Activated CD4-positive, alpha-beta T cell treated with anti-CD3 and anti-CD28 coated beads, Interleukin-2, amount 10 ng/mL, durations not matched to agents 7 days and 5 days (primary cell): ENCODE measurements around the gene ABHD16A. TPM values are rescaled to one million over a fixed set of nuclear protein-coding genes. Genes with fewer than 3 reads are reported as not detected.

ENCODE experiments used
- CTCF ChIA-PET: fragments of 350-600 bp; sonication (Branson Sonifier 250); formaldehyde crosslinking; loops from one replicate; lab custom pipeline; 2021; ENCODE audit warnings: antibody characterized with exemption; lab: Charles Lee
- POLR2A ChIA-PET: fragments of 350-600 bp; sonication (Branson Sonifier 250); formaldehyde crosslinking; loops from one replicate; lab custom pipeline; 2021; ENCODE audit warnings: antibody characterized with exemption; lab: Charles Lee
- DNase-seq: peaks from one replicate; pipeline ENCODE4 v3.0.0-alpha.2; 2020
- H3K27ac Mint-ChIP-seq: one replicate; pipeline ENCODE4 v1.8.0; 2021; ENCODE audit warnings: mild to moderate bottlenecking, moderate library complexity, mixed read lengths
- H3K27me3 Mint-ChIP-seq: one replicate; pipeline ENCODE4 v1.8.0; 2021; ENCODE audit warnings: mixed read lengths
- H3K36me3 Mint-ChIP-seq: one replicate; pipeline ENCODE4 v1.8.0; 2021; ENCODE audit warnings: low read depth, mixed read lengths
- H3K4me1 Mint-ChIP-seq: one replicate; pipeline ENCODE4 v1.8.0; 2021; ENCODE audit warnings: mixed read lengths
- H3K4me3 Mint-ChIP-seq: one replicate; pipeline ENCODE4 v1.8.0; 2021; ENCODE audit warnings: mild to moderate bottlenecking, moderate library complexity, mixed read lengths
- H3K9me3 Mint-ChIP-seq: one replicate; pipeline ENCODE4 v1.8.0; 2021; ENCODE audit warnings: mixed read lengths
- total RNA-seq, 2 experiments: library from RNA; stranded (reverse); gene quantifications; one replicate each; pipeline ENCODE4 v1.2.3, GENCODE V29; 2021

The ABHD16A gene
- total RNA-seq, 2 experiments from 2014 or later: 47.2 to 54.1 TPM

DNA sequence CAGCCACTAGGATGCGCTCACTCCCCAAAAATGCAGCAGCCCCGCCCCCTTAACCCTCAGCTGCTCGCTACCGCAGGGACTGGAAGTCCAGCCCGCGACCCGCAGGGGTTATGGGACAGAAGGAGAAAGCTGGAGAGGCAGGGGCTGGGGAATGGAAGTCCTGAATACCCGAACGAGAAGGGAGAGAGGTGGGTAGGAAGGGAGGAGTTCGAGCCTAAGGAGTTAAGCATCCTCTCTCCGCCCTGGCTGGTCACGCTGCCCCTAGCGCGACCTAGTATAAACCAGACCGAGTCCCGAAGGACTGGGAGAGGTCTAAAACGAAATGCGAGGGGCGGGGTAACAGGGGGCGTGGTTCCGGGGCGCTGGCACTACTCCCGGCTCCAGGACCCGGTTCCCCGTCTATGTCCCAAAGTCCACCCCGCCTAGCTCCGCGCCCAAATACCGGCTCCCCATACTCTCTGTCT lies 26.4 kb upstream of the ABHD16A start:
- H3K36me3 Mint-ChIP-seq: peaks cover 54% of the 10 kb centered on the region
- H3K4me1 Mint-ChIP-seq: peaks cover 80% of the 10 kb centered on the region
- peak overlapping the region; percentile 76 for H3K27ac Mint-ChIP-seq

DNA sequence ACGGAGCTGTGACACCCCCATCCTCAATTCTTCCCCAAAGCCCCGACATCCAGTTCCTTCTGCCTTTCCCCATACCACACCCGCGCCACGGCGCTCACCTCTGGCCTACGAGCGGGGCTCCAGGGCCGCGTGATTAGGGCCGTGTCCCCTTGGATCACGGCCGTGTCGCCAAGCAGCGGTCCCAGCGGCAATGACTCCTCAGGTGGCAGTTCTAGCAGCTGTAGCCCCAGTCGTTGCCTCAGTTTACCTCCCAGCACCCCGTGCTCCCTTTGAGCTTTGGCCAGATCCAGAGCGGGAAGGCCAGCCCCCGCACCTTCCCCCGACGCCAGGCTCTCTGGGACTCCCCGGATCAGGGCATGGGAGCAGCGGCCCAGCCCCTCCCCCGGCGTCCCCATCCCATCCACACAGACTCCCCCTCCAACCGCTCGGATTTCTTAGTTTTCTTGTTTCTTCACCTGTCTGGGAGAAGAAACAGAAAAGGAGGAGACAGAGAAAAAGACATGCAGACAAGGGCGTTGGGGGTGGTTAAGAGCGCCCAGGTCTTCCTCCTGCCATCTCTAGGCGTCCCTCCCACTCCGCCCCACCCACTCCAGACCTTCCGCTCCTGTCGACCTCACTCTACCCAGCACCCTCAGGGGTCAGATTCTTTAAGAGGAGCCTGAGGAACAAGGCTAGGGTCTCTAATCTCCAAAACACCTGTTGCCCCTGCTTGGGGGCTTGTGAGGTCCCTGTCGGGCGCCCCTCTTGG lies 25.8 kb upstream of the ABHD16A start, which contains the start of gene DDAH2:
DDAH2 (minus strand) TSS at position 533 of the 748 bp plus-strand sequence; CDS start at position 395, 138 bp downstream.
- Mint-ChIP-seq H3K36me3 (peaks cover 47% of the 10 kb centered on the region), H3K27me3 (no peaks in the 10 kb centered on the region), H3K4me3 (peak within 1 kb of the TSS; percentile 85), H3K27ac (peak within 1 kb of the TSS; percentile 76), H3K9me3 (no peaks in the 10 kb centered on the region), H3K4me1 (peaks cover 78% of the 10 kb centered on the region)
- ChIA-PET POLR2A (interaction anchor here (1.0 kb wide), 1 partner anchor 11 kb away, joined by 3 read pairs; no protein-coding TSS in a partner anchor), CTCF (interaction anchor here (0.6 to 4.2 kb wide), 18 partner anchors 9 to 134 kb away, joined by 3 to 16 read pairs (median 4); partner anchors contain the start of genes LY6G5C, MSH5, NEU1 and VARS1)
- no peak for DNase-seq

More for the DNA sequence above, 26.4 kb upstream of the ABHD16A start:
- Mint-ChIP-seq H3K27me3 (no peaks in the 10 kb centered on the region), H3K9me3 (no peaks in the 10 kb centered on the region), H3K4me3 (peak overlapping the region; percentile 85)
- ChIA-PET CTCF (interaction anchor here (0.5 to 4.2 kb wide), 20 partner anchors 9 to 133 kb away, joined by 3 to 16 read pairs (median 4); partner anchors contain the start of genes LY6G5C, MSH5, NEU1 and VARS1), POLR2A (interaction anchor here (1.0 kb wide), 1 partner anchor 11 kb away, joined by 3 read pairs; no protein-coding TSS in a partner anchor)
- DNase-seq: peak; percentile 80

DNA sequence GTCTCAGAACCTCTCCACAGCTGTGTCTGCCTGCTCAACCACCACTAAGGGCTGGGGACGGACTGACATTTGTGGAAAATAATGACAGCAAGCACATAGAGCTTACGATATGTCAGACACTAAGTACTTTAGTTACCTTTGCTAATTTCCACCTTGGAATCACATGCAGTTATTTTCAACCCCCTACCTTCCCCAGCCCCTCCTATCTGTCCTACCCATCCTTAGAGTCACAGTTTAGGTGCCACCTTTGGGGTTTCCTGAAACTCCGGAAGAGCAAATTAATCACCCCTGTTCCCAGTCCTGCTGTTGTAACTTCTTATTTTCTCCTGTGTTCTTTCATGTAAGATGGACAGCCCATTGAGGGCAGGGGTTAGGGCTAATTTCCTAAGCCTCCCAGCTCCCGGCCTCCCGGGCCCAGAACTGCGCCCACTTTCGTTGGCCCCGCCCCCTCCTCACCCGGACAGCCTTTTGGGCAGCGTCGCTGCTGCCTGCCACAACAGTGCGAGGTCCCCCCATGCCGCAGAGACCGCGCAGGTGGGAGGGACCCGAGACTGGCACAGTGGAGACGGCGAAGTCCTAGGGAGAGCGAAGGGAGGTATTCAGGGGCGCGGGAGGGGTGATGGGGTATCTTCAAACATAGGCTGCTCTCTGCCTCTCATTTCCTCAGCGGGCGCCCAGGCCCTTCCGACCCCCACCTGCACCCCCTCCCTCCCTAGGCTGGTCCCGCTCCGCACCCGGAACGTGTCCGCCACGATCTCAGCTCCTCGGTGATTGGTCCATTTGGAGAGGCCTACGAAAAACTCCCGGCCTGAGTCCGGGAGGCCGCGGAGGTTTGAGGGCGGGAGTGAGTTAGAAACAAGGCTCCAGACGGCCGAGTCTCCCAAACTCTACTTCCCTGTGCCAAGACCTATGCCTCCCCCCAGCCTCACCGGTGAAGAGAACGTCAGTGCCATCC lies 24.9 kb upstream of the ABHD16A start:
- Mint-ChIP-seq H3K9me3 (no peaks in the 10 kb centered on the region), H3K27ac (peak overlapping the region; percentile 85), H3K27me3 (no peaks in the 10 kb centered on the region), H3K4me3 (peak overlapping the region; percentile 85), H3K4me1 (peaks cover 73% of the 10 kb centered on the region), H3K36me3 (peaks cover 38% of the 10 kb centered on the region)
- DNase-seq: no peak
- ChIA-PET CTCF (interaction anchor here (1.3 to 2.1 kb wide), 5 partner anchors 8 to 100 kb away, joined by 3 to 7 read pairs (median 4); partner anchors contain the start of gene CLIC1), POLR2A (interaction anchor here (0.8 kb wide), 1 partner anchor 10 kb away, joined by 3 read pairs; no protein-coding TSS in a partner anchor)

DNA sequence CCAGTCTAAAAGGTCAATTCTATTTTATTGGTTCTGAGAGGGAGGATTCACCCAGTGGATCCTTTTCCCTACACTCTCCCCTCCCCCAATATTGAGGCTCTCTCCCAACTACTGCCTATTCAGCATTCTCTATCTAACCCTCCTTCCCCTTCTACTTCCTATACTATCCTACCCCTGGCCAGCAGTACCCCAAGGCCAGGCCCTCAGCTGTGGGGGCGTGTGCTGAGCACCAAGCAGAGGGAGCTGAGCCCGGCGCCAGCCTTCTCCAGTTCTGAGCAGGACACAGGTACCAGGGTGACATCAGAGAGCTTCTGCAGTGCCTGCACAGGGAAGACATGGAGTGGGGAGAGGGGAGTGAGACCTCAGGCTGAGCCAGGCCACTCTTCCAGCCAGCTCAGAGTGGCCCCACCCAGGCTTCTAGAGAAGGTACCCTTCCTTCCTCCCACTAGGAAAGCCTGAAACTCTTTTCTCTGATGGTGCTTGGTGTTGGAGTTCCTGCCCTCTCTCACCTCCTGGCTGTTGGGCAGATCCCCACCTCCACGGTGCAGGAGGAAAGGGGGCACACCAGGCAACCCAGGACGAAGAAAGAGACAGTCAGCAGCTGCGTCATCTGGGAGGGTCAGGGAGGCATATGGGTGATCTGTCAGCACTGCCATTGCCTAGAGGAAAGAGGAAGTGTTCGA lies 24.1 kb upstream of the ABHD16A start:
- no peaks in the 10 kb centered on the region for H3K27me3 Mint-ChIP-seq
- CTCF ChIA-PET: interaction anchor here (0.6 to 2.1 kb wide), 7 partner anchors 10 to 108 kb away, joined by 3 to 7 read pairs (median 4); partner anchors contain the start of gene CLIC1
- peak; percentile 47 for DNase-seq

DNA sequence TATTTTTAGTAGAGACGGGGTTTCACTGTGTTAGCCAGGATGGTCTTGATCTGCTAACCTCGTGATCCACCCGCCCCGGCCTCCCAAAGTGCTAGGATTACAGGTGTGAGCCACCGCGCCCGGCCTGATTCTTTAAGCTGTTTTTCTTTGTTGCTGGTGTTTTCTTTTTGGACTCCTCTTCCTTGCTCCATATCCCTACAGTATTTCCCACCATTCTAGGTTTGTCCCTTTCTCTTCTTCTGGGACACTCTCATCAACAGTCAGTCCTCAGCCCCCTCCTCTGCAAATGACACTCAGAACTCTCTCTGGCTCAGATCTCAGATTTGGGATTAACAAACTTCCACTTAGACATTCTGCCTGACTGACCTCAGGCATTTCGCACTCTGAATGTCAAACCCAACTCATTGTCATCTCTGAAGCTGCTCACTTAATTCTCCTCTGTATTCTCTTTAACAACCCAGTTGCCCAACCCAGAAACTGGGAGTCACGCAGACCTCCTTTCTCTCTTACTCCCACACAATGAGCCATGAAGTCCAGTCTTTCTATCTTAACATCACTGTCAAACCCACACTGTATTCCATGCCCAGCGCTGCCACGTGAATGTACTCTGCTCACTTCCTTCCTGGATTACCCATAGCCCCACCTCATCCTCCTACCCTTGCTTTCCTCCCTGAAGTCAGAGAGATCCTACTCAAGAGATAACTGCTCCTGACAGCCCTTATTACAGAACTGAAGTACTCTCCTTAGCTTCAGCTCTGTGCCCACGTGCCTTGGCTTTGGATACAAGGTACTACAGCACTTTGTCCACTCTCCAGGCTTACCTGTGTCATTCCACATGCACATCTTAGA lies 22.6 kb upstream of the ABHD16A start:
- no peak overlapping the region for H3K4me3 Mint-ChIP-seq
- no peaks in the 10 kb centered on the region for H3K9me3 Mint-ChIP-seq
- peaks cover 62% of the 10 kb centered on the region for H3K4me1 Mint-ChIP-seq
- ChIA-PET POLR2A (interaction anchor here (0.7 kb wide), 1 partner anchor 11 kb away, joined by 3 read pairs; the partner anchor contains the start of gene CLIC1), CTCF (interaction anchor here (1.3 to 2.1 kb wide), 3 partner anchors 9 to 28 kb away, joined by 3 to 7 read pairs (median 5); partner anchors contain the start of gene CLIC1)
- H3K27me3 Mint-ChIP-seq: no peaks in the 10 kb centered on the region
- DNase-seq: no peak
- peak overlapping the region; percentile 33 for H3K27ac Mint-ChIP-seq
- peaks cover 22% of the 10 kb centered on the region for H3K36me3 Mint-ChIP-seq

More for the DNA sequence above, 24.1 kb upstream of the ABHD16A start:
- H3K4me1 Mint-ChIP-seq: peaks cover 74% of the 10 kb centered on the region
- H3K36me3 Mint-ChIP-seq: peaks cover 35% of the 10 kb centered on the region
- POLR2A ChIA-PET: interaction anchor here (0.8 kb wide), 1 partner anchor 11 kb away, joined by 3 read pairs; no protein-coding TSS in a partner anchor
- H3K4me3 Mint-ChIP-seq: peak overlapping the region; percentile 28
- peak overlapping the region; percentile 85 for H3K27ac Mint-ChIP-seq
- H3K9me3 Mint-ChIP-seq: no peaks in the 10 kb centered on the region

DNA sequence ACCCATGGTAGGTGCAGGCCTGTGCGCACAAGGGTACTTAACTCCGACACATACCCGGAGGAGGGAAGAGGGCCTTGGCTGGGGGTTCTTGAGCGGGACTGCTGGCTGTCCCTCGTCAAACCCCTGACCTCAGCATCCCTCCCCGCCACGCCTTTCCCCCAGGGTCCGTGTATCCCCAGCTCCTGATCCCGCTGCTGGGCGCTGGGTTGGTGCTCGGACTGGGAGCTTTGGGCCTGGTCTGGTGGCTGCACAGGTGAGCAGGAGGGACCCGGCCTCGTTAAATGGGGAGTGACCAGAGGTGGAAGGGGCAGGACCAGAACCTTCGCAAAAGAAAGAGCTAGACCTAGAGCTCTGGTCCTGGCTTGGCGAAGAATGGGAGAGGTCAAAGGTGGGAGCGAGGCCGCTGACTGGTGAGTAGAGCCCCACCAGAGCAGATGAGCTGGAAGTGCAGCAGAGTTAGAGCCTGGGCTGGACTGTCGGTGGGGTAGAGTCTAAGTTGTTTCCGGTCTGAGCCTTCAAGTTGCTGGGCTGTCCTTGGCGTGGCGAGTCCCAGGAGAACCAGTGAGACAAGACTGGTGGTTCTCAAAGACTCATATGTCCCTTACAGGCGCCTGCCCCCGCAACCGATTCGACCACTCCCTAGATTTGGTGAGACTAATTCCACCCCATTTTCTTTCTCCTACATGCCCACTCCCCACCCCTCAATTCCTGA lies 21.0 kb upstream of the ABHD16A start:
- ChIA-PET CTCF (interaction anchor here (1.0 to 3.1 kb wide), 3 partner anchors 10 to 201 kb away, joined by 3 to 13 read pairs (median 5); no protein-coding TSS in a partner anchor), POLR2A (no interaction called here)
- H3K27ac Mint-ChIP-seq: no peak overlapping the region
- H3K4me3 Mint-ChIP-seq: no peak overlapping the region
- no peaks in the 10 kb centered on the region for H3K9me3 Mint-ChIP-seq
- no peak for DNase-seq
- peaks cover 16% of the 10 kb centered on the region for H3K36me3 Mint-ChIP-seq
- H3K27me3 Mint-ChIP-seq: peaks cover 2% of the 10 kb centered on the region
- peaks cover 50% of the 10 kb centered on the region for H3K4me1 Mint-ChIP-seq

DNA sequence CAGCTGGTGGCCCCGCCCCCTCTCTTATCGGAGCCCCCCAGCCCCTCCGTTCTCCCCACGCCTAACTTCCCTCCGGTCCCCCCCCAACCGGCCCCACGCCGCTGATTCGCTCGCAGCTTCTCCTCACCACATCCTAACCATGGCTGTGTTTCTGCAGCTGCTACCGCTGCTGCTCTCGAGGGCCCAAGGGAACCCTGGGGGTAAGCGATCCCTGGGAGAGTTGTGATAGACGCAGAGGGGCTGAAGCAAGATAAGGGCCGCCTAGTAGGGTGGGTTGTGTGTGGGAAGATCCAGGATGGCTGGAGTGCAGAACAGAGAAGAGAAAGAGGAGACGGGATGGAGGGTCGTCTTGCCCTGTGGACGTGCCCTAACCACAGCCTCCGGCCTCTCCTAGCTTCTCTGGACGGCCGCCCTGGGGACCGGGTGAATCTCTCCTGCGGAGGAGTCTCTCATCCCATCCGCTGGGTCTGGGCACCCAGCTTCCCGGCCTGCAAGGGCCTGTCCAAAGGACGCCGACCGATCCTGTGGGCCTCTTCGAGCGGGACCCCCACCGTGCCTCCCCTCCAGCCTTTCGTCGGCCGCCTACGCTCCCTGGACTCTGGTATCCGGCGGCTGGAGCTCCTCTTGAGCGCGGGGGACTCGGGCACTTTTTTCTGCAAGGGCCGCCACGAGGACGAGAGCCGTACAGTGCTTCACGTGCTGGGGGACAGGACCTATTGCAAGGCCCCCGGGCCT lies 20.3 kb upstream of the ABHD16A start, which contains the start of gene MPIG6B:
MPIG6B (plus strand) TSS at position 129 of the 735 bp plus-strand sequence; CDS start at position 140, 11 bp downstream.
- ChIA-PET POLR2A (no interaction called here), CTCF (interaction anchor here (0.6 to 3.1 kb wide), 3 partner anchors 10 to 172 kb away, joined by 4 to 13 read pairs (median 4); no protein-coding TSS in a partner anchor)
- Mint-ChIP-seq H3K9me3 (no peaks in the 10 kb centered on the region), H3K4me1 (peaks cover 43% of the 10 kb centered on the region), H3K4me3 (no peak within 1 kb of the TSS), H3K36me3 (peaks cover 16% of the 10 kb centered on the region), H3K27me3 (peaks cover 2% of the 10 kb centered on the region), H3K27ac (no peak within 1 kb of the TSS)
- no peak for DNase-seq

DNA sequence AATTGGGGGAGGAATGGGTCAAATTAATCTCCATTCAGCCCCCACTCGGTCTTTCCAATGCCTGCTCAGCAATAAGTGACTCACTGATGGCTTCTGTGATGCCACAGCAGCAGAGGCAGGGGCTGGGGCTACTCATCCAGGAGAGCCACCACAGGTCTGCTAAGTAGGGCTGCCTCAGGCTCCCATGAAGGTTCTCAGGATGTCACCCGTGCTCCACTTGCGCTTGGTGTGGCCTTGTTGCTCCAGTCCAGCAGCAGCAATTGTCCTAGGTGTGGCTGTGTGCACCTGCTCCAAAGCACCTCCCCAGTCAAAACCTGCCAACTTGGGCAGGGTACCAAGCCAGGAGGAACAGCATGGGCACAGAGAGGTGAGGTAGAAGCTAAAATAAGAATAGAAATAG lies 19.0 kb upstream of the ABHD16A start:
- DNase-seq: no peak
- peaks cover 2% of the 10 kb centered on the region for H3K27me3 Mint-ChIP-seq
- H3K9me3 Mint-ChIP-seq: no peaks in the 10 kb centered on the region
- no peak overlapping the region for H3K4me3 Mint-ChIP-seq
- peaks cover 30% of the 10 kb centered on the region for H3K4me1 Mint-ChIP-seq
- H3K36me3 Mint-ChIP-seq: peaks cover 10% of the 10 kb centered on the region
- H3K27ac Mint-ChIP-seq: no peak overlapping the region
- POLR2A ChIA-PET: no interaction called here
- CTCF ChIA-PET: interaction anchor here (3.1 kb wide), 1 partner anchor 9 kb away, joined by 13 read pairs; no protein-coding TSS in a partner anchor

DNA sequence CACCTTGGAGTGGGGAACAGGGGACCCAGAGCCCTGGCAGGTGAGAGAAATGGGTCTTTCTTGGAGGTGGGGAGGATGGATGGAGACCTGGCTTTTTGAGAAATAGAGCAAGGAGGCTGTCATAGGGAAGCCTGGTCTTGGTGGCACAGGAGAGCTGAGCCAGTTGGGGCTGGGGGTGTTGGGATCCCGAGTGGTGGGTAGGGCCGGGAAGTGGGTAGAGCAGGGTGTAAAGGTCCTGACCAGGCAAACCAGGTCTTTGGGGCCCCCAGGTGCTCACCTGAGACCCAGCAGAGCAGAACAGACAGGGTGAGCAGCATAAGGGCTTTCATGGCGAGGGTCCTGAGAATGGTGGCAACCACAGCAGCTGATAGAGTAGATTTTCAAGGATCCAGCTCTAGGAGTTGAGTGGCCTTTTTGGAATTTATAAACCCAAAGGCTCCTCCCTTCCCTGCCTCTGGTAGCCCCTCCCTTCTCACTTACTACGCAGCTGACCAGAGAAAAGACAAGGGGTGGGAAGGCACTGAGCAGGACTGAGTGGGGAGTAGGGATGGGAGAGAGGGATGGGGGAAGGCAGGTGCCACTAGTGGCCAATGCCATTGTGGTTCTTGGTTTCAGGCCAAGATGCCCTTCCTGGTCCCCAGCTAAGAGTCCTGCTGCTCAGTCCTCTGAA lies 18.4 kb upstream of the ABHD16A start, which contains the start of gene LY6G6C:
LY6G6C (minus strand) TSS at position 396 of the 670 bp plus-strand sequence; CDS start at position 329, 67 bp downstream.
- ChIA-PET POLR2A (no interaction called here), CTCF (interaction anchor here (3.1 kb wide), 1 partner anchor 8 kb away, joined by 13 read pairs; no protein-coding TSS in a partner anchor)
- DNase-seq: no peak
- no peak within 1 kb of the TSS for H3K4me3 Mint-ChIP-seq
- no peaks in the 10 kb centered on the region for H3K9me3 Mint-ChIP-seq
- H3K27ac Mint-ChIP-seq: no peak within 1 kb of the TSS
- peaks cover 24% of the 10 kb centered on the region for H3K4me1 Mint-ChIP-seq
- peaks cover 2% of the 10 kb centered on the region for H3K27me3 Mint-ChIP-seq
- peaks cover 5% of the 10 kb centered on the region for H3K36me3 Mint-ChIP-seq
